NCI-H345 treated with DMSO at 0.1 percent for 48 hours (cell line): ENCODE data around the gene CCDC187.
"Not testable (repeated sequence)": the region's sequence is repeated elsewhere in the genome, so short reads cannot be mapped to it uniquely, and the experiment has no call there.

Source experiments
- DNase-seq: peaks from one replicate; lab custom pipeline; 2025; ENCODE audit not compliant: unreplicated experiment; lab: John Stamatoyannopoulos, UW

CCDC187 gene

DNA sequence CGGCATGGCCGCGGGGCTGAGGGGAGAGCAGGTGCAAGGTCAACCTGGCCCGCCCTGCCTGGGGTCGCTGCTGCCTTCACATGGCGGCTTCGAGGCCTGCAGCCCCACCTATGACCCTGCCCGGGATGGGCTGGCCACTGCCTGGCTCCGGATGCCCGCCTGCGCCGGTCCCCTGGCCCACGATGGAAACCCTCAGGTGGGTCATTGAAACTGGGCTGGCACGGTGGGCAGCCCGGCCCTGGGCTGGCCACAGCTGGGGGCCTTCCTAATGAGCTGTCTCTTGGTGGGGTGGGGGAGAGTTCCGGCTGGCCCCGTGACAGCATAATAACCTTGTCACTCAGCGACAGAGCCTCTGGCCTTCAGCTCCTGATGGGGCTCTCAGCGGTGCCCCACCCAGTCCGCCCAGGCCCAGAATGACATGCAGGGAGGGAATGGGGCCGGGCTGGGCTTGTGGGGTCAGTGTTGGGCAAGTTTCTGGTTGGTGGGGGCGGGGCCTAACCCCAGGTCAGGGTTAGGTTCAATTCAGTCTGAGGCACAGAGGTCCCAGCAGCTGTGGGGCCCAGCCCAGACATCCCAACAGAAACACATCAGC lies at the start of gene CCDC187:
TSS of gene CCDC187 (minus strand) at position 270 of the 592 bp plus-strand sequence. CDS start at position 6, 264 bp downstream.
- DNase-seq = no peak

DNA sequence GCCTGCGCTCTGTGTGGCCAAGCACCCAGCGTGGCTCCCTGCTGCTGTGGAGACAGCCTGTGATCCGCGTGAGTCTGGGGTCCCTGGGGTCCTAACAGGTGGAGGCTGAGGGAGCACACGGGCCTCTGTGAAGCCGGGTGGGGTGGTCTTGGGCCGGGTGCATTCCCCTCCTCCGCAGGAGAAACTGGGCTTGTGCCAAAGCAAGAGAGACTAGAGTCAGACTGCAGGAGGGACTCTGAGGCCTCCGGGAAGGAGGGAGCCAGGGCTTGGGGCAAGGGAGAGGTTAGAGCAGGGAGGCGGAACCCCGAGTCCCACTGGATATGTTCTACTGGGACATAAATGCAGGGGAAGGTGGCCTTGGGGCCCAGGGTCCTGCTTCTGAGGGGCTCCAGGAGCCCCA lies 49.2 kb upstream of the CCDC187 start:
- DNase-seq = no peak

DNA sequence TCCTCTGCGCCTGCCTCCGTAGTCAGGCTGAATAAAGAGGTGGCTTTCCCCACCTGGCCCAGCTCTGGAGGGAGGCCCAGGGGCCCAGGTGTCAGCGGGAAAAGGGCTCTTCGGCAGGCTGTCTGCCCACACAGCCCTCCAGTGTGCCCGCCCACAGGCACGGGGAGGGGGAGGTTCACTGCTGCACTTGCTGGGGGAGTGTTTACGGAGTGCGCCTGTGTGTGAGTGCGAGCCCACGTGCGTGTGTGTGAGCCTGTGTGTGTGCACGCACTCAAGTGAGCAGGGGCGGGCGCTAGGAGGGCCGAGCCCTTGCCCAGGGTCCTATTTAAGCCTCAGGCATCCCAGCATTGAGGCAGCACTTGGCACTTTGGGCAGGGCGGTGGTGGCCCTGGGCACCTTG lies 48.8 kb upstream of the CCDC187 start:
- DNase-seq = no peak

DNA sequence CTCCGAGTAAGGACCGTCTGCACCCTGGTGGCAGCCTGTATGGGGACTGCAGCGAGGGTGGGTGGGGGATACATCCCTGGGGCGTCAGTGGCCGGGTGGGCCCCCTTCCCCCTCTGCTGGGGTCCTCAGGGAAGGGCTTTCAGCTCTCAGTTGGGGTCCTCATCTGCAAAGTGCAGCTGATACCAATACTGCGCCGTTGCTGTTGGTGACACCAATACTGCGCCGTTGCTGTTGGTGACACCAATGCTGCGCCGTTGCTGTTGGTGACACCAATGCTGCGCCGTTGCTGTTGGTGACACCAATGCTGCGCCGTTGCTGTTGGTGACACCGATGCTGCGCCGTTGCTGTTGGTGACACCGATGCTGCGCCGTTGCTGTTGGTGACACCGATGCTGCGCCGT lies 48.0 kb upstream of the CCDC187 start:
- not testable (repeated sequence) for DNase-seq

DNA sequence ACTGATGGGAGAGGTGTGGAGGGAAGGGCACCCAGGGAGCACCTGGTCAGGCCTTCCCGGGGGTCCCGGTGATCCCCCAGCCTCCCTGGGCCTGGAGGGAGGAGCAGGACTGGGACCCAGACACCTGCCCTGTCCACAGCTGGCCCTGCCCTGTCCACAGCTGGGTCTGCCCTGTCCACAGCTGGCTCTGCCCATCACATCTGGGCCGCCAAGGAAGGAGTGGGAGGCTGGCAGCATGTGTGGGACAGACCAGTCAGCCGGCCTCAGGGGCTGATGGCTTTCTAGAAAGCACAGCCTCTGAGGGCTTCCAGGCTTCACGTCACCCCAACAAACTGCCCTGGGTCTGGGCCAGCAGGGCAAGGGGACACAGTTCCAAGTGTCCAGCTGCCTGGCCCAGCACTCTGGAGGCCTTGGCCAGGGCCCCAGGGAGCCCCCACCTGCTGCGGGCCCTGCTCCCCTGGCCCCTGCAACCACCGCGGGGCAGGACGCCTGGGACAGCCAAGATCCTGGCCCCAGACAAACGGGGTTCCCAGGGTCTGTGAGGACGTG lies 47.4 kb upstream of the CCDC187 start:
- no peak for DNase-seq

DNA sequence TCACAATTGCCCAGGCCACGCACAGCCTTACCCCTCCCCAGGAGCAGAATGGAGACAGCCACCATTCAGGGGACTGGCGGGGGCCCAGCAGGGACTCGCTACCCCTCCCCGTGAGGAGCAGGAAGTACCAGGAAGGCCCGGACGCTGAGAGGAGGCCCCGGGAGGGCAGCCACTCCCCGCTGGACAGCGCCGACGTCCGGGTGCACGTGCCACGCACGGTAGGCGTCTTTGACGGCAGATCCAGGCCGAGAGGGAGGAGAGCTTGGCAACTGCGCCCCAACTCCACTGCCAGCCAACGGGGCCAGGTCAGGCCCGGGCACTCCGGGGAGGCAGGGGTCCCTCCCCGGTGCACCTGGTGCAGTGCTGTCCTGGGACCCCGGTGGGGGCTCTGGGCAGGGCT lies 45.7 kb upstream of the CCDC187 start:
- no peak for DNase-seq

DNA sequence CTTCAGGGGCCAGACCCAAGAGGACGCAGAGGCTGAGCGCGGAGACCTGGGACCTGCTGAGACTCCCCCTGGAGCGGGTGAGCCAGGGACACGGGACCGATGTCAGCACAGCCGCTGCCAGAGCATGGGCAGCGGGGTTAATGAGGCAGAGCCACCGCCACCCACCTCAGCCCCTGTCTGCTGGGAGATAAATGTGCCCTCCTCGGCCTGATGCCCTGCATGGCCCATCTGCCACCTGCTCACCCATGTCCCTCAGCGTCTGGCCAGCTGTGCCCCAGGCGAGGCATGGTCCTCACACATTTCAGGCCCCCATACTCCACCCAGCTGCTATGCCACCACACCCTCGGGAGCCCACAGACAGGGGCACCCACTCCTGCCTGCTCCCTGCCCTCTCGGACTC lies 44.8 kb upstream of the CCDC187 start:
- DNase-seq = no peak

DNA sequence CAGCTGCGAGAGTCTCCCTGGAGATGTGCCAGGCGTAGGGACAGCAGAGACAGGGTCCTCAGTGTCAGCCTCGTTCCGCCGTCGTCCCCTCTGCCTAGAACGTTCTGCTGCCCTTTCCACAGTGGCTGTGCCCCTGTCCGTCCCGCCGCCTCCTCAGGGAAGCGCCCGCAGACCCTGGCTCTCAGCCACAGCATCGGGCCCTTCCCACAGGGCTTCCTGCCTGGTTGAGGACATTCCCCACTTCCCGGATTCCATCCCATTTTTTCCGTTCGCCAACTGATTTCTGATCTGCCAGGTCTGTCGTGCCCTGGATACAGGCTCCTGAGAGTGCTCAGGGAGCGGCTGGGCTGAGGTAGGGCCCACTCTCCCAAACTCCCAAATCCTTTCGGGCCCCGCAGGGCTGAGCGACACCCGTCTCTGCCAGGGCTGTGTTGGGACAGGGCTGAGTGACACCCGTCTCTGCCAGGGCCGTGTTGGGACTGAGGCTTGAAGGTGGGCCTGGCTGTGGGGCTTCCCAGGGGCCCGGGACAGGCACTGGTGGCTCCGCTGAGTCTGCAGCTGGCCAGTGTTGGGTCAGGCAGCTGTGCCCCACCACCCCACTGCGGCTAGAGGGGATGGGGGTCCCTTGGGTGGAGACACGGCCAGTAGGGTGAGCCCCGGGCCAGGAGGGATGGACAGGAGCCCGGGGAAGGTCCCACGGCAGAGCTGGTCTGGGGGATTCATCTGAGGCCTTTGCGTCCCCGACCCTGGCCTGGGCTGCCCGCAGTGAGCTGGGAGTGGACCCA lies 43.8 kb upstream of the CCDC187 start:
- DNase-seq = no peak

DNA sequence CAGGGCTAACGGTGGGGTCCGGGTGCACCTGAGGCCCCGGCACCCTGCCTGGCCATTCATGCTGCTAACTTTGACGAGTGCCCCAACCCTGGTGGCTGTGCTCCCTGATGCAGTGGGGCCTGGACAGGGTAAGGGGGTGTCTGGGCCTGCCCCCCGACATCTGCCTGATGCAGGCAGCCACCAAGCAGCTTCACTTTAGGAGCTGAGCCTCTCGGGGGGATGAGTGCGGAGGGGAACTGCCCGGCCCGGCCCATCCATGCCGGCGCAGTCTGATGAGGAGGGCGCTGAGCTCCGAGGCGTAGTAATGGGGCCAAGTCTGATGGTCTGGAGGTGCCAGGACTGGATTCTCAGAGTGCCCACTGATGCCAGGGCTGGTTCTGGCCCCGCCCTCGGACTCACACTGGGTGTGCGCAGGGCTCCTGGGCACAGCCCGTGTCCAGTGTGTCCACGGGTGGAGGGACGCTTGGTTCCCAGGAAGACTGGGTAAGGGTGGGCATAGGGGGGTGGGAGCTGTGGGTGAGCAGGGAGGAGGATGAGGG lies 43.1 kb upstream of the CCDC187 start:
- no peak for DNase-seq

DNA sequence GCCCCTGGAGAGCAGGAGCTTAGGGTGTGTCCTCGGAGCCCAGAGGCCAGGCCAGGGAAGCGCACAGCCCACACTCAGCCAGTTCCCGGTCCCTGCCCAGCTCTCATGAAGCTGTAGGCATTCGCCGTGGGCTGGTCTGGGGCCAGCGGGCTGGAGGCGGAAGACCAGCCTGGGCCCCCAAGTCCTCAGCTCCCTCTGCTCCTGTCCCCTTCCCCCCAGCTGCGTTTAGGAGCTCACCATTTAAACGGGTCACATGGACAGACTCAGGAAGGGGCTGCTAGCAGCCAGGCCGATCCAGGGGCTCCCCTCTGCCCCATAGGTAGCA lies 42.2 kb upstream of the CCDC187 start:
- no peak for DNase-seq

DNA sequence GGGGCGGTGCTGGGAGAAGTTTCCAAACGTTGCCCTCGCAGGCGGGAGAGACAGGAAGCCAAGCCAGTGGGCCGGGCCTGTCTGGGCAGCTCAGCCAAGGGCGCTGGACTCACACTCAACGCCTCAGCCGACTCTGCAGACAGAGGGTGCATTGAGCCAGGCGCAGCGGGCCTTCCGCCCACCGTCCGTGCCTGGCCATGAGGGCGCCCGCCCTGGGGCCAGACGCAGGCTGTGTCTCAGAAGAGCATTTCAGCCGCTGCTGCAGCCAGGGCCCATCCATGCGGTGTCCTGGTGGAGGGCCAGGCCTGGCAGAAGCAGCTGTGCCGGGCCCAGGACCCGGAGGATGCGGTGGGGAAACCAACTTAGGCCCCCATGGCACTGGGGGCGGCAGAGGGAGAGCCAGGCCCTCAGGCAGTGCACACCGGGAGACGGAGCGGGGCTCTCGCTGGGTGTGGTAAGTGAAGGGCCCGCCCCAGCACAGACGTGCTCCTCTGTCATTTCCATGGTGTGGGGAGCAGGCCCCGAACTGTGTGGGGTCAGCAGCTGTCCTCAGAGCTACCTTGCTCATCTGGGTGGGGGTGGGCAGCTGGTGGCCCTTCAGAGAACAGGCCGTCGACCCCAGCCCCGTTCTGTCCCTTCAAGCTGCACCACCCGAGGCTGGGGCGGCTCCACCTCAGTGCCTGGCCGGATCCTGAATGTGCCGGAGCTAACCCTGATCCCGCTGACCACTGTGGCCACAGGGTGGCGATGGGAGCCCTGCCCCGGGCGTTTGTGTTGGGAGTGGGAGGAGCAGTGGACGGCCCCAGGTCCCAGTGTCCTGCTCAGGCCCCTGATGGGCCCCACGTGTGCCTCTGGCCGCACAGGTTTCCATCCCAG lies 41.6 kb upstream of the CCDC187 start:
- DNase-seq = no peak

DNA sequence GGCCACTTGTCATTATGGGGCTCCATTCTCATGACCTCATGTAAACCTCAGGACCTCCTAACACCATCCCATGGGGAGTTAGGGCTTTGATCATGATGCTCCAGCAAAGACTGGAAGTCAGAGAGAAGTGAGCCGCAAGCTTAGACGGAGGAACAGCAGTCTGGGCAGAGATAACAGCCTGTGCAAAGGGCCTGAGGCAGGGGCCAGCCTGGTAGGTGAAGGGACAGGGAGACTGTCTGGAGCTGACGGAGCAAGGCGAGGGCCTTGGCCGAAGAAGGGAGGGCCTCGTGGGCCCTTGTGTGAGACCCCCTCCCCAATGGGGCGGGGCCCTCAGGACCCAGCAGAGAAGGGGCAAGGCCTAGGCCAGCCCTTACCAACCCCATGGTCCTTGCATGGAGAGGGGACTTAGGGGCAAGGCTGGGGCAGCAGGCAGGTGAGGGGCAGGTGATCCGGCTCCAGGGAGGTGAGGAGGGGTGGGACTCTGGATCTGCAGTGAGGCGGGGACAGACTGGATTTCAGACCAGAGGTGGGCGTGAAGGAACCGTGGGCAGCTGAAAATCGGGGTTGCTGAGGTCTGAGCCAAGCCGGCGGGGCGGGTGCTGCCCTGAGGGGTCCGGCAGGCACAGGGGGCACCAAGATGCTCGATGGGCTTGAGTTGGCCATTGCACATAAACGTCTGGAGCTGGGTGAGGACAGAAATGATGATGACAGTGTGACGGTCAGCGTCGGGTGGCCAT lies 40.8 kb upstream of the CCDC187 start:
- no peak for DNase-seq

DNA sequence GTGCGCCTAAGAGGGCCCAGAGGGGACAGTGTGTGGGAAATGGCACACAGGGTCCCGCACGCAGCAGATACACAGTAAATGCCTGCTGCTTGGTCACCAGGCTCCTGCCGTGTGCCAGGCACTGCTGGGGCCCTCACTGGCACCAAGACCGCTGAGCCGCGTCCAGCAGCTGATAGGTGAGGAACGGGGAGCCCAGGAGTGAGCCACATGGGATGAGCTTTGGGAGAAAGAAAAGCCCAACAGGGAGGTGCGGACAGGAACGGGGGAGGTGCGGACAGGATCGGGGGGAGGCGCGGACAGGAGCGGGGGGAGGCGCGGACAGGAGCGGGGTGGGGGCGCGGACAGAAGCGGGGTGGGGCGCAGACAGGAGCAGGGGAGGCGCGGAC lies 40.0 kb upstream of the CCDC187 start:
- no peak for DNase-seq

DNA sequence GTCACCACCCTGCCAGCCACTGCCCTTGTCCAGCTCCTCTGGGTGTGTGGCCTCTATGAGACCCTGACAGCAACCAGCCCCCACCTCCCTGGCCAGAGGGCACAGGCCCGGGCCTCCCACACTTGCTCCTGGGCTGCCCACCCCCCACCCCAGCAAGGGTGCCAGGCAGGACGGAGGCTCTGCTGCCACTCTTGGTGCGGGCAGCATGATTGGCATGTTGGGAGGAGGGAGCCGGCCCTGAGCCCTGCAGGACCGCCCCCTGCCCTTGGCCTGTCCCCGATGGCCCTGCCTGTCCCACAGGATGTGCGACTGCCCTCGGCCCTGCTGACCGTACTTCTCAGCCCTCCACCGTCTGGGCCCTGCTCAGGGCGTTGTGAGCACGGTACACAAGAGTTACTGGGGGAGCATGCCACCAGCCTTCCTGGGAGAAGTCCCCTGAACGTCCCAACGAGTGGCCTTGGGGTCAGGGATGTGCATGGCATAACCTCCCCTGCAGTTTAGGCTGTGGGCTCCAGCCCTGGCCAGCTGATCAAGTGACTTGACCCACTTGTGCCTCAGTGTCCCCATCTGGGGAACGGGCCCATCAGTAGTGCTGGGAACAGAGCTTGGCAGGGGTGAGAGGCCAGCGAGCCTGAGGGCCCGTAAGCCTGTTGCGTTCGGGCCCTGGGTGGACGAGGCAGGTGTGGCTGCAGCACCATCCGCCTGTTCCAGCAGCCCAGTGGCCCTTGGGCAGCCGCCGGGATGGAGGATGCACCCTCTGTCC lies 39.4 kb upstream of the CCDC187 start:
- no peak for DNase-seq

DNA sequence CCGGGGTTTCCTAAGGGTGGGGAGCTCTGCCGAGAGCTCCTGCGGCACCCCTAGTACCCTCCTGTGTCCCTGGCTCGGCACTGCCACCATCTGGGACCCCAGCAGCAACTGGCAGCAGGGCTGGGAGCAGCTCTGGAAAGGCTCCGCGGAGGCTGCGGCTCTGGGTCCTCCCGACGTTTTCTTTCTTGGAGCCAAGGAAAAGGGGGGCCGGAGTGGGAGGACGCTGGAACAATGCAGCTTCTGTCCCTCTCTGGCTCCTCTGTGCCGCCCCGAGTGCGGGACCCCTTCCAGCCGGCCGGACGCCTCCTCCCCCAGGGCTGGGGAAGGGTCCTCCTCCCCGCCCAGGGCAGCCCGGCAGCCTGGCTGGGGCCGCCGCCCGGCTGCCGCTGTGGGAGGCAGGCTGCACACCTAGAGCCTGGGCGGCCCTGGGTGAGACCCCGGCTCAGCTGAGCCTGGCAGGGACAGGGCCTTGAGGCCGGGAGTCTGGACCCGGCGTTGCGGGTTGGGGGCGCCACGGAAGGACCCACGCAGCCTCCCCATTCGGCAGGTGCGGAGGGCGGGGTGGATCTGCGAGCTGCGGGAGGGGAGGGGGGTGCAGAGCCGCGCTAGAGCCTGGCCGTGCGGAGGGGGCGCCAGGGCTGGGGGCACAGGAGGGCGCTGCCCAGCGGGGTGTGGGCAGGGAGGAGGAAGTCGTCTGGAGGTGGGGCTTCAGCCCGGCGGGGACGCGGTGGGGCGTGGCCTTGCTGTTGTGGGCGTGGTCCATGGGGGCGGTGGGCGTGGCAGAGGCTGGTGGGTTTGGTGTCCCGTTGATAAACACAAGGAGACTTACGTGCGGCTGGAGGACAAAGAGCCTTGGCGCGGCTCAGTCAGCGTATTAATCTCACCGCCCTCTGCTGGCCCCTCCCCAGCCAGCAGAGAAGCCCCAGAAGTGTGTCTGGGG lies 38.6 kb upstream of the CCDC187 start:
- no peak for DNase-seq

DNA sequence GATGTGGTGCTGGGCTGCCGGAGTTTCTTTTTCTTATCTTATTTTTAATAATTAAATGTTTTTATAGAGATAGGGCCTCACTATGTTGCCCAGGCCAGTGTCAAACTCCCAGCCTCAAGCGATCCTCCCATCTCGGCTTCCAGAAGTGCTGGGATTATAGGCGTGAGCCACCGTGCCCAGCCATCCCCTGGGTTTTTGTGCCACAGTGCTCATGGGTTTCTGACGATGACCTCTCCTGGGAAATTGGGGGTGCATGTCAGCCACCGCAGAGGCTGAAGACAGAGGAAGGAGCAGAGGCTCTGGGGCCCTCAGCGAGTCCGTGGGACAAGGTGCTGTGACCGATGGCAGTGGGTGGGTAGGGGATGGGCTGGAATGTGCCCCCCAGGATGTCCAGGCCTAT lies 37.9 kb upstream of the CCDC187 start:
- no peak for DNase-seq

DNA sequence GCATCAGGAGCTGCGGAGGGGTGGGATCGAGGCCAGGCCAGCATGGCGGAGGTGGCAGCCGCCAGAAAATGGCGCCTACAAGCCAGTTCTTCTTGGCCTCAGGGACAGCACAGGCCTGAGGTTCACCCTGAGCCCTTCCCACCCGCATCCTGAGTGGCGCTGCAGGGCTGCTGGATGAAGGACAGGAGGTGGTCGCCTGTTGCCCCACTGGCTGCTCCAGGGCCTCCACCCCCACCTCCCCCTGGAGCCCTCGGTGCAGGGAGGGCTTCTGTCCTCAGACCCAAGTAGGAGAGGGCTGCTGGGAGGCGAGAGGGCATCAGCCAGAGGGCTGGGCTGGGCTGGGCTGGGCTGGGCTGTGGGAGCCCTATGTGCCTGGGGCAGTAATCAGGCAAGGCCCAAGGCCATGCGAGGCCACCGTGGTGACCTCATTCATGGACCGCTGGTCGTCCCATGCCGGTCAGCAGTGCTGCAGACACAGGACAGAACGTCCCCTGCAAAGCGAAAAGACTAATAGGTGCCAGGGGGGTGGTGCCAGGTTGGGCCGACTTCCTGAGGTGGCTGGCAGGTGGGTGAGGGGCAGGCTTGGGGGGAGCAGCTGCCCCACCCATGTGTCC lies 37.3 kb upstream of the CCDC187 start:
- DNase-seq = no peak

DNA sequence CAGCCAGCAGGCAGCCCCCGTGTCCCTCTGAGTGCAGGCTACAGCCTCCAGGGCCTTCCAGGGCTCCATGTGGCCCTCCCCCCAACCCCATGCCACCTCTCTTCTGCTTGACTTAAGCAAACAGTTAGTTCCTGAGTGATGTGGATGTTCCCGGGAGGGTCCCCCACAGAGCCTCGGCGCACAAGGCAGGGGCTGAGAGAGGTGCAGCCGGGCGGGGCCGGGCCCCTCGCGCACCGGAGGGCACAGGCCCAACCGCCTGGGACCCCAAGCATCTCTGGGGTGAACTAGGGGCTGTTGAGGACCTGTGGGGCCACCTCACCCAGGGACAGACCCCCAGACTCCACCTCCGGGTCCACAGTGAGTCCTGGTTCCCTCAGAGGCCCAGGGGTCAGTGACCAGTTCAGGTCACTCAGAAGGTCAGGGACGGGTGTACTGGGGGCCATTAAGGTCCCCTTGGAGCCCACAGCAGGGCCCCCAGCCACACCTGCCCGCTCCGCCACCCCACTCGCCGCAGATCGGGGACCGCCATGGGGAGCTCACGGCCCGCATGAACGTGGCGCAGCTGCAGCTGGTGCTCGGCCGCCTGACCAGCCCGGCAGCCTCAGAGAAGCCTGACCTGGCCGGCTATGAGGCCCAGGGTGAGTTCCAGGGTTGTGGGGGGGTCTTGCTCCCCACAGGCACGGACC lies 36.6 kb upstream of the CCDC187 start:
- no peak for DNase-seq
